HepG2 (cell line): ENCODE data around the gene IQCN.

Experiments
- U2AF2 ChIP-seq: fragments of 200-400 bp; formaldehyde crosslinking; IDR thresholded peaks from 2 replicates; pipeline ENCODE4 v1.6.1; 2017; ENCODE audit warnings: low read depth, mild to moderate bottlenecking, low read length
- ZNF121 ChIP-seq: sonication (generic); formaldehyde crosslinking; IDR thresholded peaks from 2 replicates; pipeline ENCODE4 v1.5.0; 2020; ENCODE audit warnings: mild to moderate bottlenecking, missing genetic modification reagents
- TF ChIP-seq, protein P1 (sequence below): sonication (generic); formaldehyde crosslinking; IDR thresholded peaks from 2 replicates; pipeline ENCODE4 v1.9.0; 2022; ENCODE audit warnings: missing genetic modification reagents, mild to moderate bottlenecking, borderline replicate concordance

DNA sequence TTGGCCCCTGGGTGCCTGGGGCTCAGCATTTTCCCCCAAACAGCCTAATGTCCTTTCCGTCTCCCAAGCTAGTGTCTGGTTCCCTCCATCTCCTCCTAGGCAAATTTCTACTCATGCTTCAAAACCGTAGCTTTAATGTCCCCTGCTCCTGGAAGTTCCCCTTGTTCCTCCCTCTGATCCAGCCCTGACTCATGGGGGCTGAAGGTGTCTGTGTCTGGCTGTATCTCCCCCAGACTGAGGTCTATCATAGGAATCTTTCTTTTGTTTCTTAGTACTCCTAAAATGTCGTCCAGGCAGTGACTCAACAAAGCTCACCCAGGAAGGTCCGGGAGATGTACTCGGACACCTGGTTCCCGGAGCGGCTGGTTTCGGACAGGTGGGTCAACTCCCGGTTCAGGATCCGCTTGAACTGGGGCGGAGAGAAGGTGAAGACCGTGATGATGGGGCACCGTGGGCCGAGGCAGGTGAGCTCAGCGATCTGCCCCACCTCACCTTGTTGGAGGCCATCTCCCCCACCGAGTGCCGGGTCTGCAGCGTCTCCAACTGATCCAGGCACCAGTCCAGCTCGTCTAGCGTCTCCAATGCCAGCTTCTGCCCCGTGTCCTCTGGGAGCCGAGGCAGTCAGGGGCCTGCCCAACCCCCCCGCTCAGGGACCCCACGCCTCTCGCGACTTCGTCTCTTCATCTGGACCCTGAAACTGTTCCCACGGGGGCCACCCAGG, 54.2 kb downstream of the IQCN start:
- TF ChIP-seq ZNF121 (CRISPR knock-in tag) (no peak), U2AF2 (no peak)
- TF ChIP-seq, protein P1, sequence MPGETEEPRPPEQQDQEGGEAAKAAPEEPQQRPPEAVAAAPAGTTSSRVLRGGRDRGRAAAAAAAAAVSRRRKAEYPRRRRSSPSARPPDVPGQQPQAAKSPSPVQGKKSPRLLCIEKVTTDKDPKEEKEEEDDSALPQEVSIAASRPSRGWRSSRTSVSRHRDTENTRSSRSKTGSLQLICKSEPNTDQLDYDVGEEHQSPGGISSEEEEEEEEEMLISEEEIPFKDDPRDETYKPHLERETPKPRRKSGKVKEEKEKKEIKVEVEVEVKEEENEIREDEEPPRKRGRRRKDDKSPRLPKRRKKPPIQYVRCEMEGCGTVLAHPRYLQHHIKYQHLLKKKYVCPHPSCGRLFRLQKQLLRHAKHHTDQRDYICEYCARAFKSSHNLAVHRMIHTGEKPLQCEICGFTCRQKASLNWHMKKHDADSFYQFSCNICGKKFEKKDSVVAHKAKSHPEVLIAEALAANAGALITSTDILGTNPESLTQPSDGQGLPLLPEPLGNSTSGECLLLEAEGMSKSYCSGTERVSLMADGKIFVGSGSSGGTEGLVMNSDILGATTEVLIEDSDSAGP (CRISPR knock-in tag) = no peak
